Subcutaneous adipose tissue (tissue), 4 donors: ENCODE data around the gene MAT2B. TPM values are rescaled to one million over a fixed set of nuclear protein-coding genes. Genes with fewer than 3 reads are reported as not detected.

Experiments
- total RNA-seq, 4 donors: library from RNA; depleted of rRNA; stranded (reverse); fragments of >200 nt; gene quantifications; one replicate each; pipeline ENCODE4 v1.1.0, GENCODE V29; 2016
- TF ChIP-seq, protein P1 (sequence below): fragments of 450-650 bp; IDR thresholded peaks from one replicate; pipeline ENCODE4 v1.5.1; 2016; ENCODE audit warnings: low read depth, mild to moderate bottlenecking, control low read depth, antibody characterized with exemption, moderate library complexity

MAT2B gene
- total RNA-seq, 4 donors from 2014 or later = 38.8 to 73.6 (median 57.6) TPM

DNA sequence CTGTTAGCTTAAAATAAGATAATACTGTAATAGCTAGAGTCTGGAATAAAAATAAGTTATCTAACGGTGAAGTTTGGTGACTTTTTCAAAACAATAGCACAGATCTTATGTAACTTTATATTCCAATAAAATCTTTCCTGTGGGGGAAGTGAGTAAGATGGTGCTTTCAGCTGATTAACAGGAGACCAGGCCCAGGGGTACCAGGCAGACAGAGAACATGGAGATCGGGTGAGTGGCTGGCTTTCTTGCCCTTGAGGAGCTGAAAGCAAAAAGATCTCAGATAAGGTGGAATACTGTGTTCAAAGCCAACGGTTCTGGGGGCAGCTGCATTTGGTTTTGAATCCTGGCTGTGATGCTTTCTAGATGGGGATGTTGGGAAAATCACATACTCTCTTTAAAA, 61.3 kb downstream of the MAT2B start:
- TF ChIP-seq, protein P1, sequence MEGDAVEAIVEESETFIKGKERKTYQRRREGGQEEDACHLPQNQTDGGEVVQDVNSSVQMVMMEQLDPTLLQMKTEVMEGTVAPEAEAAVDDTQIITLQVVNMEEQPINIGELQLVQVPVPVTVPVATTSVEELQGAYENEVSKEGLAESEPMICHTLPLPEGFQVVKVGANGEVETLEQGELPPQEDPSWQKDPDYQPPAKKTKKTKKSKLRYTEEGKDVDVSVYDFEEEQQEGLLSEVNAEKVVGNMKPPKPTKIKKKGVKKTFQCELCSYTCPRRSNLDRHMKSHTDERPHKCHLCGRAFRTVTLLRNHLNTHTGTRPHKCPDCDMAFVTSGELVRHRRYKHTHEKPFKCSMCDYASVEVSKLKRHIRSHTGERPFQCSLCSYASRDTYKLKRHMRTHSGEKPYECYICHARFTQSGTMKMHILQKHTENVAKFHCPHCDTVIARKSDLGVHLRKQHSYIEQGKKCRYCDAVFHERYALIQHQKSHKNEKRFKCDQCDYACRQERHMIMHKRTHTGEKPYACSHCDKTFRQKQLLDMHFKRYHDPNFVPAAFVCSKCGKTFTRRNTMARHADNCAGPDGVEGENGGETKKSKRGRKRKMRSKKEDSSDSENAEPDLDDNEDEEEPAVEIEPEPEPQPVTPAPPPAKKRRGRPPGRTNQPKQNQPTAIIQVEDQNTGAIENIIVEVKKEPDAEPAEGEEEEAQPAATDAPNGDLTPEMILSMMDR = no peak

DNA sequence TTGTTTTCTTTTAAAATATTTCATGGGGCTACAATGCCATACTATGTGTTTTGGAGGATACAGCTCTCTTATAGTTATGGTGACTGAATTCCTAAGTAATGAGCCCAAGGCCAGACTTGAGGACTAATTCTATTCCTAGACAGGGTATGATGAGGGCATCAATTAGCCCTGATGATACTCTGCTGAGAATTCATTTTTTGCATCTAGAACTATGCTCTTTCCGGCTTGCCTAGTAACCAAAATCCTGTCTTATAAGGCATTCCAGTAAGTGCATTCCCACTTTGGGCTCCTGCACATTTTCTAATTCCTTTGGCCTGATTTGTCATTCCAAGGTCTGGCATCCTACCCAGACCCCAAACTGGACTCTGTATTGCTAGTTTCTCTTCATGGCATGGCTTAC, 62.4 kb downstream of the MAT2B start:
- TF ChIP-seq, protein P1 = no peak

Other genes with a start within 250 kb of the MAT2B start
- 100 to 1,000 TPM; 155 to 203 (median 187) TPM for gene CCNG1, start 68.0 kb upstream of the MAT2B start, total RNA-seq
- 1 to 10 TPM; 4.1 to 9.7 (median 5.8) TPM for gene NUDCD2, start 45.5 kb upstream of the MAT2B start, total RNA-seq
- gene HMMR, start 45.0 kb upstream of the MAT2B start, total RNA-seq = 1 to 10 TPM in 2 of 4 donors, under 1 TPM in 1, not detected in 1; 0.33 to 2.0 (median 1.5) TPM